Fibroblast of the aortic adventitia (primary cell): ENCODE data around the gene PPIL1. TPM values are rescaled to one million over a fixed set of nuclear protein-coding genes. Genes with fewer than 3 reads are reported as not detected.

Source experiments
- DNase-seq: peaks from one replicate; pipeline ENCODE4 v3.0.0-alpha.2; 2010; ENCODE audit warnings: low read depth
- H3K4me3 ChIP-seq: 2 replicates; pipeline ENCODE4 v1.5.1; 2011; ENCODE audit warnings: low read depth, mild to moderate bottlenecking, control low read depth, low read length, moderate library complexity
- total RNA-seq: library from RNA; depleted of rRNA; stranded (reverse); fragments of >200 nt; gene quantifications from 2 replicates; pipeline ENCODE4 v1.2.3, GENCODE V29; 2012; ENCODE audit warnings: low replicate concordance
- TF ChIP-seq, protein P1 (sequence below): IDR thresholded peaks from 2 replicates; pipeline ENCODE4 v1.5.1; 2011; ENCODE audit warnings: mild to moderate bottlenecking, low read length, control low read depth, inconsistent platforms; ENCODE audit not compliant: insufficient read depth

Gene PPIL1
- total RNA-seq, 1 donor: 36.9 TPM

DNA sequence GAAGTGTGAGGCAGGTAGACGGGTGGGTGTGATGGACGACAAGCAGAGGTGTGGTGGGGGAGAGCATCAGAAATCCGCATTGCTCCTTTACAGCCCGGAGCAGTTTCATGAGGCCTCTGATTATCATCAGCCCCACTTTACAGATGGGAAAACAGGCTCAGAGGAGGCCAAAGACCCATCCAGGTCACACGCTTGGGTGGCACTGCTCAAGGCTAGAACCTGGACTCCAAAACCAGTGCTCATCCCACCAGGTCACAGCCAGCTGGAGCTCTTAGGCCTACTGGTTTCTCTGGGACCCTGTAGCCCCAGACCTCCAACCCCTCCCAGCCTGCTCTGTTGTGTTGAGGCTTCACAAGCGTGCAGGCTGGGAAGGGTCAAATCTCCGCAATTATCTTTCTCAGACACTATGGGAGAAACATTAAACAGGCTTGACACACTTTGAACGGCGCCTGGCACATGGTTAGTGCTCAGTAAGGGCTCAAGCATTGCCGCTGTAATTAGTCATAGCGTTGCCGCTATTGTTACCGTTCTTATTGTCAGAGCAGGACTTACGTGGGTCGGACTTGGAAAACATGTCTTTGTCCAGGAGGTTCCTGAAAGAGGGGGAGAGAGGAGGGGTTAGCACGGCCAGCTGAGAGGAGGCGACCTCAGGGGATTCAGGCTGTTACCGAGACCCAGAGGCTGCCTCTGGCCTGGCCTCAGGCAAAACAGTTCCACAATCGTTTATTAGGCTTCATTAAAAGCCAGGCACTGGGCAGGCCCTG, 51.9 kb downstream of the PPIL1 start:
- DNase-seq: no peak
- no peak overlapping the region for H3K4me3 ChIP-seq
- TF ChIP-seq, protein P1, sequence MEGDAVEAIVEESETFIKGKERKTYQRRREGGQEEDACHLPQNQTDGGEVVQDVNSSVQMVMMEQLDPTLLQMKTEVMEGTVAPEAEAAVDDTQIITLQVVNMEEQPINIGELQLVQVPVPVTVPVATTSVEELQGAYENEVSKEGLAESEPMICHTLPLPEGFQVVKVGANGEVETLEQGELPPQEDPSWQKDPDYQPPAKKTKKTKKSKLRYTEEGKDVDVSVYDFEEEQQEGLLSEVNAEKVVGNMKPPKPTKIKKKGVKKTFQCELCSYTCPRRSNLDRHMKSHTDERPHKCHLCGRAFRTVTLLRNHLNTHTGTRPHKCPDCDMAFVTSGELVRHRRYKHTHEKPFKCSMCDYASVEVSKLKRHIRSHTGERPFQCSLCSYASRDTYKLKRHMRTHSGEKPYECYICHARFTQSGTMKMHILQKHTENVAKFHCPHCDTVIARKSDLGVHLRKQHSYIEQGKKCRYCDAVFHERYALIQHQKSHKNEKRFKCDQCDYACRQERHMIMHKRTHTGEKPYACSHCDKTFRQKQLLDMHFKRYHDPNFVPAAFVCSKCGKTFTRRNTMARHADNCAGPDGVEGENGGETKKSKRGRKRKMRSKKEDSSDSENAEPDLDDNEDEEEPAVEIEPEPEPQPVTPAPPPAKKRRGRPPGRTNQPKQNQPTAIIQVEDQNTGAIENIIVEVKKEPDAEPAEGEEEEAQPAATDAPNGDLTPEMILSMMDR: no peak

DNA sequence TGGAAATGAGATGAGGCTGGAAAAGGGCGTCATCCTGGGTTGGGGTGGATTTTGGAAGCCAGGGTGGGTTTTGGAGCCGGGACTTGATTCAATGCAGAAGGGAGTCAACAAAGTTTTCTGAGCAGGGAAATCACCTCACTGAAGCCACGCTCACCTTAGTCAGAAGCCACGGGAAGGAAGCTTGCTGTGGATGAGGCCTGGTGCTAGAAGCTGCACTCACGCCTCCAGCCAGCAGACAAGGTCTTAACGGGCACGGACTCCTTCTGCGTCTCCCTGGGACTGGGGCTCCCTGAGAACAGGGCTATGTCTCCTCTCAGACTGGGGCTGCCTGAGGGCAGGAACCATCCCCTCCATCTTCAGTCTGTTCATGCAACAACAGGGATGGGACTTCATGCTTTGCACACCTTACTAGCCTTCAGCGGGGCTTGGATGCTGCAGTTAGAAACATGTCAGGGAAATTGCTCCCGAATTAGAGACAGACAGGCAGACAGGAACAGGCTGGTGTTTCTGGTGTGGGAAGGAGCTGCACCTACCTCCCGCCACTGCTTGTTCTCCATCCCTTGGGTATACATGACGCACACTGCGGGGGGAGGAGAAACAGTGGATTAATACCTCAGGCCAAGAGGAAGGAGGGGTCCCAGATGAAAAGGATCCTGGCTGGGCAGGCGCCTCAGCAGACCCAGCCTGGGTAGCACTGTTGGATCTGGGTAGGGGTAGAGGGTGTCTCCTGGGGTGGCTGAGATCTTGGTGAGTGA, 52.8 kb downstream of the PPIL1 start:
- TF ChIP-seq, protein P1: no peak
- no peak overlapping the region for H3K4me3 ChIP-seq
- DNase-seq: no peak

DNA sequence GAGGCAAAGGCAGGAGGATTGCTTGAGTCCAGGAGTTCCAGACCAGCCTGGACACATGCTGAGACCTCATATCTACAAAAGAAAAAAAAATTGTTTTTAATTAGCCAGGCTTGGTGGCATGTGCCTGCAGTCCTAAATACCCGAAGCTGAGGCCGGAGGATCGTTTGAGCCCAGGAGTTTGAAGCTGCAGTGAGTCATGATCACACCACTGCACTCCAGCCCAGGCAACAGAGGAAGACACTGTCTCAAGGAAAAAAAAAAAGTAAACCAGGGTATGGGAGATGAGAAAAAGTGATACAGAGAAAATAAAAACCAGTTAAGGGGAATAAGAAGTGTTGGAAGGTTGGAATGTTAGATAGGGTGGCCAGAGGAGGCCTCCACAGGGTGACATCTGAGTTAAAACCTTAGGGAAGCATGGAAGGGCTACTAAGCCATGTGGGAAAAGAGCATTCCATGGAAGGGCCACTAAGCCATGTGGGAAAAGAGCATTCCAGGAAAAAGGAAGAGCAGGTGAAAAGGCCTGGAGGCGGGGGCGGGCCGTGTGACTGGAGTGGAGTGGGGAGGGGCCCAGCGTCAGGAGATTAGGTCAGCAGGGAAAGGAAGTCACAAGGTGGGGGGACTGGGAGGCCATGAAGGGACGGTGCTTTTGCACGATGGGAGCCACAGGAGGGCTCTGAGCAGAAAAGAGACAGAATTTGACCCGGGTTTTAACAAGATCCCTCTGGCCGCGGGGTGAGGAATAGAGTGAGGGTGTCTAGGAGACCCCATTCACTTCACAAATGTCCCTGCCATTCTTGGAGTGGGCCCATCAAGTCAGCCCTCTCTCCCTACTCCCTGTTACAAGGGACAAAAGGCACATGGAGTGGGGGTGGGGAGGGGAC, 53.7 kb downstream of the PPIL1 start:
- DNase-seq: peak; percentile 18
- H3K4me3 ChIP-seq: no peak overlapping the region
- TF ChIP-seq, protein P1: no peak

DNA sequence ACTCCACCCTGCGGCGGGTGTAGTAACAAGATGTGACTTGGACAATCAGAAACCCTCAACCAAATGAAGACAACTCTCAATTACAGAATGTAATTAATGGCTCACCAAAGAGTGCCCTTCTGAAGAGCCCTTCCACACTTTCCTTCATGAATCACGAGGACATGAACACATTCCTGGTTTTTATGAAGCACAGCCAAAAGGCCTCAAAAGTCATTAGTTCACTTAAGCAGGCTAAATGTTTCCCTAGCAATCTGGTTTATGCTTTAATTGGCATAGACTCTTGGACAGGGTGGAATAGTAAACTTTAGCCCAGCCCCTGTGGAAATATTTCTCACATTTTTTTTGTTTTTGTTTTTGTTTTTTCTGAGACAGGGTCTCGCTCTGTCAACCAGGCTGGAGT, 55.8 kb downstream of the PPIL1 start:
- H3K4me3 ChIP-seq: no peak overlapping the region
- TF ChIP-seq, protein P1: no peak
- DNase-seq: no peak

DNA sequence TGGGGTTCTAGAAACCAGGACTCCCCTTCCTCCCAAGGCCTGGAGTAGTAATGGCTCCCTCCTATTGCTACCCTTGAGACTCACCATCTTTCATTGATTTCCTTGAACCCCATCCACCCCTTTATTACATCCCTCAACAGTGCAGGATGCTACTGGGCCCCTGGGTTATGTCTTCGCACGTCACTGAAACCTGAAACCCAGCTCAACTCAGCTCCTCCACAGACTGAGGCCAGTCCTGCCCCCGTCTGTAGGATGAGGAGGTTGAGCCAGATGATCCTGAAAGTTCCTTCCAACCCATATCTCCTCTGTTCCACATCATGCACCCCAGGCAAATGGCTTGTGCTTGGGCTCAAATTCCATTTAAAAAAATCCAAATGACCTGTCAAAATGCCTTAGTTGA, 56.8 kb downstream of the PPIL1 start:
- TF ChIP-seq, protein P1: no peak

DNA sequence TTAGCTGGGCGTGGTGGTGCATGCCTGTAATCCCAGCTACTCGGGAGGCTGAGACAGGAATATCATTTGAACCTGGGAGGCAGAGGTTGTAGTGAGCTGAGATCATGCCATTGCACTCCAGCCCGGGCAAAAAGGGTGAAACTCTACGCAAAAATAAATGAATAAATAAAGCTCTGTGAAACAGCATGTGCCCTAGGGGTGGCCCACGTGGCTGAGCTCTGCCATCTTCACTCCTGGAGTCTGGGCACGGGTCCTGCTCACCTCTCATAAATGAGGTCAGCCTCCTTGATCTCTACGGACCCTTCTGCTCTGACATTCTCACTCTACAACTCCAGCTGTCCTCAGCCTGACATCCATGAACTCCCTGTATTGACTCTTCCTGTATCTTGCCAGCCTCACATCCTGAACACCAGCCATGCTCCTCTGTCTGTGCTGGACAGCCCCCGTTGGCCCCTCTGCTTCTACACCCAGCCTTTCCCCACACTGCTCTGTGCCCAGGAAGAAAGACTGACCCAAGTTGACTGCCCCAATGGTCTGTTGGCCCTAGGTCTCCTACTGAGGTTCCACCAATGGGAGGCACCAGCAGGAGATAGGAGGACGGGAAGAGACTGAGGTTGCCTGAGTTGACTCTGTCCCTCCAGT, 57.3 kb downstream of the PPIL1 start:
- TF ChIP-seq, protein P1: no peak
- DNase-seq: no peak
- no peak overlapping the region for H3K4me3 ChIP-seq

More for the DNA sequence above, 56.8 kb downstream of the PPIL1 start:
- DNase-seq: no peak
- no peak overlapping the region for H3K4me3 ChIP-seq
